ENCODE measurements around the gene ADARB2. TPM values are rescaled to one million over a fixed set of nuclear protein-coding genes. Genes with fewer than 3 reads are reported as not detected.
"Not testable (repeated sequence)": the region's sequence is repeated elsewhere in the genome, so short reads cannot be mapped to it uniquely, and the experiment has no call there.

Gene ADARB2
- total and polyA plus RNA-seq, 4 donors: 0.22 to 1.3 (median 0.55) TPM

DNA sequence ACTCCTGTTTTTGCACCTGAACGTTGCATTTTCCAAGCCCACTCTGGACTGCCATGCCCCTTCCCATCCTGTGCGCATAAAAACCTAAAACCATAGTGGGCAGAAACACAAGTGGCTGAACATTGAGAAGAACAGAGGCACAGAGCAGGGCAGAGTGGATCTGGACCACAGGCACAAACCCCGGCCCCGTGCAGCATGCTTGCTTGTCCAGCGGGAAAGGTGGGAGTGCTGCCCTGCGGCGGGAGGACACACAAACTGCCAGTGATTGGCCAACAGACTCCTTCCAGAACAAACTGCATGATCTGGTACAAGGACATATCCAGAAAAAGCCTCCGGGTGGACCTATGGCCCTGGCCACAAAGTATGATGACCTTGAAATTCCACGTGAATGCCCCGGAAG, 42.5 kb upstream of the ADARB2 start:
- TF ChIP-seq, protein P1, sequence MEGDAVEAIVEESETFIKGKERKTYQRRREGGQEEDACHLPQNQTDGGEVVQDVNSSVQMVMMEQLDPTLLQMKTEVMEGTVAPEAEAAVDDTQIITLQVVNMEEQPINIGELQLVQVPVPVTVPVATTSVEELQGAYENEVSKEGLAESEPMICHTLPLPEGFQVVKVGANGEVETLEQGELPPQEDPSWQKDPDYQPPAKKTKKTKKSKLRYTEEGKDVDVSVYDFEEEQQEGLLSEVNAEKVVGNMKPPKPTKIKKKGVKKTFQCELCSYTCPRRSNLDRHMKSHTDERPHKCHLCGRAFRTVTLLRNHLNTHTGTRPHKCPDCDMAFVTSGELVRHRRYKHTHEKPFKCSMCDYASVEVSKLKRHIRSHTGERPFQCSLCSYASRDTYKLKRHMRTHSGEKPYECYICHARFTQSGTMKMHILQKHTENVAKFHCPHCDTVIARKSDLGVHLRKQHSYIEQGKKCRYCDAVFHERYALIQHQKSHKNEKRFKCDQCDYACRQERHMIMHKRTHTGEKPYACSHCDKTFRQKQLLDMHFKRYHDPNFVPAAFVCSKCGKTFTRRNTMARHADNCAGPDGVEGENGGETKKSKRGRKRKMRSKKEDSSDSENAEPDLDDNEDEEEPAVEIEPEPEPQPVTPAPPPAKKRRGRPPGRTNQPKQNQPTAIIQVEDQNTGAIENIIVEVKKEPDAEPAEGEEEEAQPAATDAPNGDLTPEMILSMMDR (IDR thresholded peaks at IDR 0.05; ENCODE audit: control extremely low read depth, extremely low read depth): no peak
- Histone ChIP-seq H3K27ac (ENCODE audit: low read depth in 1 of 2, low read length in 1 of 2) (no peak overlapping the region), H3K9me3 (ENCODE audit: control insufficient read depth in 4 of 4, insufficient read depth in 3 of 4, low read length in 3 of 4) (peaks cover 0 to 2% (median 0%) of the 10 kb centered on the region in 4 donors), H3K4me3 (no peak overlapping the region), H3K27me3 (ENCODE audit: control insufficient read depth in 3 of 3, insufficient read depth in 3 of 3, low read length in 2 of 3) (no peaks in the 10 kb centered on the region), H3K9ac (ENCODE audit: insufficient read depth in 1 of 2, low read length in 2 of 2) (no peak overlapping the region), H3K4me1 (ENCODE audit: control insufficient read depth in 5 of 5, insufficient read depth in 5 of 5, low read length in 5 of 5) (no peaks in the 10 kb centered on the region), H3K36me3 (ENCODE audit: control insufficient read depth in 4 of 4, insufficient read depth in 4 of 4, low read length in 4 of 4) (no peaks in the 10 kb centered on the region)
- WGBS, 2 donors: 87 to 90% methylated on average over 10 of the region's 10 CpGs
- DNase-seq: no peak
- no peak for ATAC-seq (ENCODE audit: insufficient read depth, low FRiP score)

DNA sequence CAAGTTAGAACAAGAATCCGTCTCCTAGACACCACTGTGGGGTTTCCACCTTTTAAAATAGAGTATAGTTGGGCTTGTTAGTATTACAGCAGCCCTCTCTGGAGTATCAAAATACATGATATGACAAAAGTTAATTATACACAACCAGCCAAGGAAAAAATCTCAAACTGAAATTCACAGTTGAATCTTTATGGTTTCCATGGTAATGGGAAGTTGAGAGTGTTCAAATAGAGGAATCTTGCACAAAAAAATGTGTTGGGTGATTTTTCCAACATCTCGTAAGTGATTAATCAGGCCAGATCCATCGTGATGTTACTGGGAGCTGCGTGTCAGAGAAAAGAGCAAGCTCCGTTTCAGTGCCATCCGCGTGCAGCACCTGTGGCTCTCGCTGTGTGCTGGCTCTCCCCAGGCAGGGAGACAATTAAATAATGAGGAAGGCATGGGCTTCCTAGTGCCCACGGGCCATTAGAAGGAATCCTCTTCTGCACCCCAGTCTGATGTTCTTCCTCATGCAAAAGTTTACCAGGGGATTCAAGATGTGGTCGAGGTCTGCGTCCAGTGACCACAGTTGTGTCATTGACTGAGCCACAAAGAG, 41.1 kb upstream of the ADARB2 start:
- Histone ChIP-seq H3K27me3 (ENCODE audit: control insufficient read depth in 3 of 3, insufficient read depth in 3 of 3, low read length in 2 of 3) (no peaks in the 10 kb centered on the region), H3K9ac (ENCODE audit: insufficient read depth in 1 of 2, low read length in 2 of 2) (no peak overlapping the region), H3K36me3 (ENCODE audit: control insufficient read depth in 4 of 4, insufficient read depth in 4 of 4, low read length in 4 of 4) (no peaks in the 10 kb centered on the region), H3K9me3 (ENCODE audit: control insufficient read depth in 4 of 4, insufficient read depth in 3 of 4, low read length in 3 of 4) (peaks cover 0 to 2% (median 0%) of the 10 kb centered on the region in 4 donors), H3K4me3 (no peak overlapping the region), H3K27ac (ENCODE audit: low read depth in 1 of 2, low read length in 1 of 2) (no peak overlapping the region), H3K4me1 (ENCODE audit: control insufficient read depth in 5 of 5, insufficient read depth in 5 of 5, low read length in 5 of 5) (no peaks in the 10 kb centered on the region)
- TF ChIP-seq, protein P1 (IDR thresholded peaks at IDR 0.05; ENCODE audit: control extremely low read depth, extremely low read depth): no peak
- DNase-seq (no peak), ATAC-seq (ENCODE audit: insufficient read depth, low FRiP score) (no peak)
- 87 to 88% methylated on average over 11 of the region's 11 CpGs for WGBS, 2 donors

DNA sequence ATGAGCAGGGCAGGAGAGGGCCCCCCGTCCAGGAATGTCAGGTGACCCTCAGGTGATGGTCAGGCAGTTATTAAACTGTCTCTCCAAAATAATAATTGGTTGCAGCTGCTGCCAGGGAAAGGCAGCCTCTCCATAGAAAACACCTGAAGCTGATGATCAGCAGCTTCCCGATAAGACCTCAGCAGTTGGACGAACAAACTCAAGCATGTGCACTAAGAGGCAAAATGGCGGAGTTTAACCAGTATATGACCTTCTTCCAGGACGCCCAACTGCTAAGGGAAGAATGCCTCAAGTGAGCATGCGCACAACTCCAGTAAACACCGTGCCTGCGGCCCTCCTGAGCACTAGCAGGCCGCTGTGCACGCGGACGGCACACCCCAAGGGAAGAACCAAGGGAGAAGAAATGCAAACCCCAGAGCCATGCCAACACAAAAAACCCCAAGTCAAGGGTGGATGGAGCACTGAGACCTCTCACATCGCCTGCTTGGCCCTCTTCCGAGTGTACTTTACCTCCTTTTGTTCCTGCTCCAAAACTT, 38.9 kb upstream of the ADARB2 start:
- H3K27ac ChIP-seq (ENCODE audit: low read depth in 1 of 2, low read length in 1 of 2): no peak overlapping the region
- no peaks in the 10 kb centered on the region for H3K36me3 ChIP-seq (ENCODE audit: control insufficient read depth in 4 of 4, insufficient read depth in 4 of 4, low read length in 4 of 4)
- H3K9ac ChIP-seq (ENCODE audit: insufficient read depth in 1 of 2, low read length in 2 of 2): no peak overlapping the region
- H3K27me3 ChIP-seq (ENCODE audit: control insufficient read depth in 3 of 3, insufficient read depth in 3 of 3, low read length in 2 of 3): no peaks in the 10 kb centered on the region
- WGBS, 2 donors: 90 to 95% methylated on average over 14 of the region's 14 CpGs
- H3K4me1 ChIP-seq (ENCODE audit: control insufficient read depth in 5 of 5, insufficient read depth in 5 of 5, low read length in 5 of 5): no peaks in the 10 kb centered on the region
- ATAC-seq (ENCODE audit: insufficient read depth, low FRiP score) (no peak), DNase-seq (no peak)
- TF ChIP-seq, protein P1 (IDR thresholded peaks at IDR 0.05; ENCODE audit: control extremely low read depth, extremely low read depth): no peak
- H3K4me3 ChIP-seq: no peak overlapping the region
- H3K9me3 ChIP-seq (ENCODE audit: control insufficient read depth in 4 of 4, insufficient read depth in 3 of 4, low read length in 3 of 4): no peaks in the 10 kb centered on the region

DNA sequence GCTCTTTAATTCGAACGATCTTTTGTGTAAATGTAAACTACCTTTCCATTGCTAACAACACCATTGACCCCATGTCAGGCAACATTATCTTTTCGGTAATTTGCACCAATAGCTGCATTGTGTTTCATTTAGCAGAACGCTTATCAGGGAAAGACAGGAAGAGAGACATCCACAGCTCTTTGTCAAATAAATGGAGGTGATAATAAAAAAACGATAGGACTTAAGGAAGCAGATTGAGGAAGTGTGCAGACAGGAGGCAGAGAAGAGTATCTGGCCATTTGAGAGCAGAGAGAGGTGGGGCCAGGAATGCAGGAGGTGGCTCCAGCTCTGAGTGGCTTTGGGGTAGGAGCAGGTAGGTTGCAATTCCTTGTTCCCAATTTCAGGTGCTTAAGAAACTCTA, 37.5 kb upstream of the ADARB2 start:
- Histone ChIP-seq H3K9me3 (ENCODE audit: control insufficient read depth in 4 of 4, insufficient read depth in 3 of 4, low read length in 3 of 4) (no peaks in the 10 kb centered on the region), H3K36me3 (ENCODE audit: control insufficient read depth in 4 of 4, insufficient read depth in 4 of 4, low read length in 4 of 4) (no peaks in the 10 kb centered on the region), H3K4me3 (no peak overlapping the region), H3K27me3 (ENCODE audit: control insufficient read depth in 3 of 3, insufficient read depth in 3 of 3, low read length in 2 of 3) (no peaks in the 10 kb centered on the region), H3K27ac (ENCODE audit: low read depth in 1 of 2, low read length in 1 of 2) (no peak overlapping the region), H3K4me1 (ENCODE audit: control insufficient read depth in 5 of 5, insufficient read depth in 5 of 5, low read length in 5 of 5) (no peaks in the 10 kb centered on the region), H3K9ac (ENCODE audit: insufficient read depth in 1 of 2, low read length in 2 of 2) (no peak overlapping the region)
- DNase-seq: no peak
- no peak for ATAC-seq (ENCODE audit: insufficient read depth, low FRiP score)
- WGBS, 2 donors: 30 to 36% methylated on average over 5 of the region's 5 CpGs
- TF ChIP-seq, protein P1 (IDR thresholded peaks at IDR 0.05; ENCODE audit: control extremely low read depth, extremely low read depth): no peak

DNA sequence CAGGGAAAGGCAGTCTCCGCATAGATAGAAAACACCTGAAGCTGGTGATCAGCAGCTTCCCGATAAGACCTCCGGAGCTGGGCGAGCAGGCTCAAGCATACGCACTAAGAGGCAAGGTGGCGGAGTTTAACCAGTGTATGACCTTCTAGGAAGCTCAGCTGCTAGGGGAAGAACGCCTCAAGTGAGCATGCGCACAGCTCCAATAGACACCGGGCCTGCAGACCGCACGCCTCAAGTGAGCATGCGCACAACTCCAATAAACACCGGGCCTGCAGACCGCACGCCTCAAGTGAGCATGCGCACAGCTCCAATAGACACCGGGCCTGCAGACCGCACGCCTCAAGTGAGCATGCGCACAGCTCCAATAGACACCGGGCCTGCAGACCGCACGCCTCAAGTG, 35.9 kb upstream of the ADARB2 start:
- not testable (repeated sequence) for H3K9ac ChIP-seq (ENCODE audit: insufficient read depth in 1 of 2, low read length in 2 of 2); H3K9me3 ChIP-seq (ENCODE audit: control insufficient read depth in 4 of 4, insufficient read depth in 3 of 4, low read length in 3 of 4); H3K27ac ChIP-seq (ENCODE audit: low read depth in 1 of 2, low read length in 1 of 2); H3K4me3 ChIP-seq; H3K27me3 ChIP-seq (ENCODE audit: control insufficient read depth in 3 of 3, insufficient read depth in 3 of 3, low read length in 2 of 3); ATAC-seq (ENCODE audit: insufficient read depth, low FRiP score); H3K36me3 ChIP-seq (ENCODE audit: control insufficient read depth in 4 of 4, insufficient read depth in 4 of 4, low read length in 4 of 4); H3K4me1 ChIP-seq (ENCODE audit: control insufficient read depth in 5 of 5, insufficient read depth in 5 of 5, low read length in 5 of 5)
- DNase-seq: peak in 2 of 3 donors; percentile 4 to 18
- WGBS, 2 donors: 85 to 87% methylated on average over 23 of the region's 23 CpGs
